22Rv1 (cell line): ENCODE measurements around the gene OR5B3.

Experiments used
- ZFX ChIP-seq: fragments of 450-650 bp; IDR thresholded peaks from 2 replicates; pipeline ENCODE4 v1.6.1; 2017; ENCODE audit warnings: antibody characterized with exemption, borderline replicate concordance
- TF ChIP-seq, protein P1 (sequence below): fragments of 450-650 bp; IDR thresholded peaks from 2 replicates; pipeline ENCODE4 v1.5.1; 2017; ENCODE audit warnings: mild to moderate bottlenecking

DNA sequence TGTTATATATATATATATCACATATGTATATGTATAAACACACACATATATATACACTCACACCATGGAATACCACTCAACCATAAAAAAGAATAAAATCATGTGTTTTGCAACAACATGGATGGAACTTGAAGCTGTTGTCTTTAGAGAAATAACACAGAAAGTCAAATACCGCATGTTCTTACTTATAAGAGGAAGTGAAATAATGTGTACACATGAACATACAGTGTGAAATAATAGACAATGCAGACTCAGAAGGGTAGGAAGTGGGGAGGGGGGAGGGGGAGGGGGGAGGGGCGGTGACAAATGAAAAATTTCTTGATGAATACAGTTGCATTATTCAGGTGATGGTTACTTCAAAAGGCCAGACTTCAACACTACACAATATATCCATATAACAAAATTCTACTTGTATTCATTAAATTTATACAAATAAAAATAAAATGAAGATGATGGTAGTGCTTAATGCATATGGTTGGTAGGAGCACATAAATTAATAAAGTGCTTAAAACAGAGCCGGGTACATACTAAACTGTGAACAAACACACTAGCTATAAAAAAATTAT is 27.0 kb upstream of the OR5B3 start:
- TF ChIP-seq, protein P1, sequence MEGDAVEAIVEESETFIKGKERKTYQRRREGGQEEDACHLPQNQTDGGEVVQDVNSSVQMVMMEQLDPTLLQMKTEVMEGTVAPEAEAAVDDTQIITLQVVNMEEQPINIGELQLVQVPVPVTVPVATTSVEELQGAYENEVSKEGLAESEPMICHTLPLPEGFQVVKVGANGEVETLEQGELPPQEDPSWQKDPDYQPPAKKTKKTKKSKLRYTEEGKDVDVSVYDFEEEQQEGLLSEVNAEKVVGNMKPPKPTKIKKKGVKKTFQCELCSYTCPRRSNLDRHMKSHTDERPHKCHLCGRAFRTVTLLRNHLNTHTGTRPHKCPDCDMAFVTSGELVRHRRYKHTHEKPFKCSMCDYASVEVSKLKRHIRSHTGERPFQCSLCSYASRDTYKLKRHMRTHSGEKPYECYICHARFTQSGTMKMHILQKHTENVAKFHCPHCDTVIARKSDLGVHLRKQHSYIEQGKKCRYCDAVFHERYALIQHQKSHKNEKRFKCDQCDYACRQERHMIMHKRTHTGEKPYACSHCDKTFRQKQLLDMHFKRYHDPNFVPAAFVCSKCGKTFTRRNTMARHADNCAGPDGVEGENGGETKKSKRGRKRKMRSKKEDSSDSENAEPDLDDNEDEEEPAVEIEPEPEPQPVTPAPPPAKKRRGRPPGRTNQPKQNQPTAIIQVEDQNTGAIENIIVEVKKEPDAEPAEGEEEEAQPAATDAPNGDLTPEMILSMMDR, result no peak
- TF ChIP-seq ZFX, result no peak
